ENCODE data around the gene MMP1. TPM values are rescaled to one million over a fixed set of nuclear protein-coding genes. Genes with fewer than 3 reads are reported as not detected.

Gene MMP1
- total RNA-seq, 1 experiment from 2014 or later = not detected

GRCh38 chr11:102824556-102824955 lies 26.6 kb upstream of the MMP1 start (continued):
- TF ChIP-seq, protein P1, sequence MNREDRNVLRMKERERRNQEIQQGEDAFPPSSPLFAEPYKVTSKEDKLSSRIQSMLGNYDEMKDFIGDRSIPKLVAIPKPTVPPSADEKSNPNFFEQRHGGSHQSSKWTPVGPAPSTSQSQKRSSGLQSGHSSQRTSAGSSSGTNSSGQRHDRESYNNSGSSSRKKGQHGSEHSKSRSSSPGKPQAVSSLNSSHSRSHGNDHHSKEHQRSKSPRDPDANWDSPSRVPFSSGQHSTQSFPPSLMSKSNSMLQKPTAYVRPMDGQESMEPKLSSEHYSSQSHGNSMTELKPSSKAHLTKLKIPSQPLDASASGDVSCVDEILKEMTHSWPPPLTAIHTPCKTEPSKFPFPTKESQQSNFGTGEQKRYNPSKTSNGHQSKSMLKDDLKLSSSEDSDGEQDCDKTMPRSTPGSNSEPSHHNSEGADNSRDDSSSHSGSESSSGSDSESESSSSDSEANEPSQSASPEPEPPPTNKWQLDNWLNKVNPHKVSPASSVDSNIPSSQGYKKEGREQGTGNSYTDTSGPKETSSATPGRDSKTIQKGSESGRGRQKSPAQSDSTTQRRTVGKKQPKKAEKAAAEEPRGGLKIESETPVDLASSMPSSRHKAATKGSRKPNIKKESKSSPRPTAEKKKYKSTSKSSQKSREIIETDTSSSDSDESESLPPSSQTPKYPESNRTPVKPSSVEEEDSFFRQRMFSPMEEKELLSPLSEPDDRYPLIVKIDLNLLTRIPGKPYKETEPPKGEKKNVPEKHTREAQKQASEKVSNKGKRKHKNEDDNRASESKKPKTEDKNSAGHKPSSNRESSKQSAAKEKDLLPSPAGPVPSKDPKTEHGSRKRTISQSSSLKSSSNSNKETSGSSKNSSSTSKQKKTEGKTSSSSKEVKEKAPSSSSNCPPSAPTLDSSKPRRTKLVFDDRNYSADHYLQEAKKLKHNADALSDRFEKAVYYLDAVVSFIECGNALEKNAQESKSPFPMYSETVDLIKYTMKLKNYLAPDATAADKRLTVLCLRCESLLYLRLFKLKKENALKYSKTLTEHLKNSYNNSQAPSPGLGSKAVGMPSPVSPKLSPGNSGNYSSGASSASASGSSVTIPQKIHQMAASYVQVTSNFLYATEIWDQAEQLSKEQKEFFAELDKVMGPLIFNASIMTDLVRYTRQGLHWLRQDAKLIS (CRISPR knock-in tag; IDR thresholded peaks at IDR 0.05; ENCODE audit: borderline replicate concordance) = no peak
- TF ChIP-seq NR3C1 (CRISPR knock-in tag; conservative IDR thresholded peaks at IDR 0.05; ENCODE audit: low read depth) = no peak
- no peak for TF ChIP-seq NR1H2 (CRISPR knock-in tag; IDR thresholded peaks at IDR 0.05)
- no peak for TF ChIP-seq ESRRA (CRISPR knock-in tag; IDR thresholded peaks at IDR 0.05; ENCODE audit: borderline replicate concordance)

DNA sequence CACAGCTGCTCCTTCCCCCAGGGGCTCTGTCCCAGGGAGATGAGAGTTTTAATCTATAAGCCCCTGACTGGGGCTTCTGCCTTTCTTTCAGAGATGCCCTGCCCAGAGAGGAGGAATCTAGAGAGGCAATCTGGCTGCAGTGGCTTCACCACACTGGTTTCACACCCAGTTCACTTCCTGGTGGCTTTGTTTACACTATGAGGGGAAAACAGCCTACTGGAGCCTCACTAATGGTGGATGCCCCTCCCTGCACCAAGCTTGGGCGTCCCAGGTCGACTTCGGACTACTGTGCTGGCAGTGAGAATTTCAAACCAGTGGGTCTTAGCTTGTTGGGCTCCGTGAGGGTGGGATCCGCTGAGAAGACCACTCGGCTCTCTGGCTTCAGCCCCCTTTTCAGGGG lies 21.5 kb upstream of the MMP1 start:
- Mint-ChIP-seq H3K27me3 (ENCODE audit: low read depth) (no peaks in the 10 kb centered on the region), H3K9me3 (peaks cover 30% of the 10 kb centered on the region), H3K4me1 (no peaks in the 10 kb centered on the region), H3K4me3 (no peak overlapping the region), H3K36me3 (peaks cover 6% of the 10 kb centered on the region; the same call in 1 of the 2 replicates), H3K27ac (no peak overlapping the region)
- TF ChIP-seq, protein P2, sequence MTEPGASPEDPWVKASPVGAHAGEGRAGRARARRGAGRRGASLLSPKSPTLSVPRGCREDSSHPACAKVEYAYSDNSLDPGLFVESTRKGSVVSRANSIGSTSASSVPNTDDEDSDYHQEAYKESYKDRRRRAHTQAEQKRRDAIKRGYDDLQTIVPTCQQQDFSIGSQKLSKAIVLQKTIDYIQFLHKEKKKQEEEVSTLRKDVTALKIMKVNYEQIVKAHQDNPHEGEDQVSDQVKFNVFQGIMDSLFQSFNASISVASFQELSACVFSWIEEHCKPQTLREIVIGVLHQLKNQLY (CRISPR knock-in tag; IDR thresholded peaks at IDR 0.05) = no peak
- TF ChIP-seq, protein P3, sequence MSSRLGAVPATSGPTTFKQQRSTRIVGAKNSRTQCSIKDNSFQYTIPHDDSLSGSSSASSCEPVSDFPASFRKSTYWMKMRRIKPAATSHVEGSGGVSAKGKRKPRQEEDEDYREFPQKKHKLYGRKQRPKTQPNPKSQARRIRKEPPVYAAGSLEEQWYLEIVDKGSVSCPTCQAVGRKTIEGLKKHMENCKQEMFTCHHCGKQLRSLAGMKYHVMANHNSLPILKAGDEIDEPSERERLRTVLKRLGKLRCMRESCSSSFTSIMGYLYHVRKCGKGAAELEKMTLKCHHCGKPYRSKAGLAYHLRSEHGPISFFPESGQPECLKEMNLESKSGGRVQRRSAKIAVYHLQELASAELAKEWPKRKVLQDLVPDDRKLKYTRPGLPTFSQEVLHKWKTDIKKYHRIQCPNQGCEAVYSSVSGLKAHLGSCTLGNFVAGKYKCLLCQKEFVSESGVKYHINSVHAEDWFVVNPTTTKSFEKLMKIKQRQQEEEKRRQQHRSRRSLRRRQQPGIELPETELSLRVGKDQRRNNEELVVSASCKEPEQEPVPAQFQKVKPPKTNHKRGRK (CRISPR knock-in tag; IDR thresholded peaks at IDR 0.05; ENCODE audit: borderline replicate concordance) = no peak
- no peak for TF ChIP-seq SOX15 (CRISPR knock-in tag; IDR thresholded peaks at IDR 0.05)
- TF ChIP-seq IRF2 (CRISPR knock-in tag; IDR thresholded peaks at IDR 0.05; ENCODE audit: borderline replicate concordance, low read depth) = no peak
- no peak for TF ChIP-seq TEAD1 (CRISPR knock-in tag; IDR thresholded peaks at IDR 0.05)
- TF ChIP-seq, protein P1 (CRISPR knock-in tag; IDR thresholded peaks at IDR 0.05; ENCODE audit: borderline replicate concordance) = no peak
- TF ChIP-seq, protein P4, sequence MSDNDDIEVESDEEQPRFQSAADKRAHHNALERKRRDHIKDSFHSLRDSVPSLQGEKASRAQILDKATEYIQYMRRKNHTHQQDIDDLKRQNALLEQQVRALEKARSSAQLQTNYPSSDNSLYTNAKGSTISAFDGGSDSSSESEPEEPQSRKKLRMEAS (CRISPR knock-in tag; IDR thresholded peaks at IDR 0.05) = no peak
- no peak for TF ChIP-seq FOXP1 (CRISPR knock-in tag; IDR thresholded peaks at IDR 0.05; ENCODE audit: borderline replicate concordance)
- TF ChIP-seq ELF4 (CRISPR knock-in tag; IDR thresholded peaks at IDR 0.05; ENCODE audit: low read depth) = no peak
- no peak for TF ChIP-seq CREM (CRISPR knock-in tag; IDR thresholded peaks at IDR 0.05)
- TF ChIP-seq MXD4 (CRISPR knock-in tag; IDR thresholded peaks at IDR 0.05; ENCODE audit: borderline replicate concordance) = no peak
- TF ChIP-seq ZNF219 (CRISPR knock-in tag; IDR thresholded peaks at IDR 0.05; ENCODE audit: borderline replicate concordance) = no peak
- no peak for TF ChIP-seq ZNF396 (CRISPR knock-in tag; IDR thresholded peaks at IDR 0.05; ENCODE audit: borderline replicate concordance)
- peak; percentile 20; the same call in 1 of the 2 replicates for ATAC-seq
- DNase-seq (ENCODE audit: low spot score) = no peak
- ChIA-PET POLR2A (no interaction called here), CTCF (interaction anchor here (1.1 to 3.3 kb wide), 4 partner anchors 9 to 24 kb away, joined by 3 to 10 read pairs (median 4); no protein-coding TSS in a partner anchor)

Data from WTC11 (cell line).